ENCODE results near the gene CNOT4. TPM values are rescaled to one million over a fixed set of nuclear protein-coding genes. Genes with fewer than 3 reads are reported as not detected.

CNOT4 gene
- total and polyA plus RNA-seq, 2 of the 8 experiments (the other 6 are each of a cell fraction or from before 2014, with no cell fraction given): 10.9 to 25.8 TPM

DNA sequence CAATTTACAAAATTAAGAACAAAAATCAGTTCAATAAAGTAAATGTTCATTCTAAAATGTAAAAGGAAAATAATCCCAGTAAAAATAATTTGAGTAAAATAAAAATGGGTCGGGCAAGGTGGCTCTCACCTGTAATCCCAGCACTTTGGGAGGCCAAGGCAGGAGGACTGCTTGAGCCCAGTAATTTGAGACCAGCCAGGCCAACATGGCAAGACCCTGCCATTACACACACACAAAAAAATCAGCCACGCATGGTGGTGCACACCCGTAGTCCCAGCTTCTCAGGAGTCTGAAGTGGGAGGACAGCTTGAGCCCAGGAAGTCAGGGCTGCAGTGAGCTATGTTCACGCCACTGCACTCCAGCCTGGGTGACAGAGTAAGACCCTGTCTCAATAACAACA, 34.4 kb downstream of the CNOT4 start (continued):
- TF ChIP-seq, protein P1, sequence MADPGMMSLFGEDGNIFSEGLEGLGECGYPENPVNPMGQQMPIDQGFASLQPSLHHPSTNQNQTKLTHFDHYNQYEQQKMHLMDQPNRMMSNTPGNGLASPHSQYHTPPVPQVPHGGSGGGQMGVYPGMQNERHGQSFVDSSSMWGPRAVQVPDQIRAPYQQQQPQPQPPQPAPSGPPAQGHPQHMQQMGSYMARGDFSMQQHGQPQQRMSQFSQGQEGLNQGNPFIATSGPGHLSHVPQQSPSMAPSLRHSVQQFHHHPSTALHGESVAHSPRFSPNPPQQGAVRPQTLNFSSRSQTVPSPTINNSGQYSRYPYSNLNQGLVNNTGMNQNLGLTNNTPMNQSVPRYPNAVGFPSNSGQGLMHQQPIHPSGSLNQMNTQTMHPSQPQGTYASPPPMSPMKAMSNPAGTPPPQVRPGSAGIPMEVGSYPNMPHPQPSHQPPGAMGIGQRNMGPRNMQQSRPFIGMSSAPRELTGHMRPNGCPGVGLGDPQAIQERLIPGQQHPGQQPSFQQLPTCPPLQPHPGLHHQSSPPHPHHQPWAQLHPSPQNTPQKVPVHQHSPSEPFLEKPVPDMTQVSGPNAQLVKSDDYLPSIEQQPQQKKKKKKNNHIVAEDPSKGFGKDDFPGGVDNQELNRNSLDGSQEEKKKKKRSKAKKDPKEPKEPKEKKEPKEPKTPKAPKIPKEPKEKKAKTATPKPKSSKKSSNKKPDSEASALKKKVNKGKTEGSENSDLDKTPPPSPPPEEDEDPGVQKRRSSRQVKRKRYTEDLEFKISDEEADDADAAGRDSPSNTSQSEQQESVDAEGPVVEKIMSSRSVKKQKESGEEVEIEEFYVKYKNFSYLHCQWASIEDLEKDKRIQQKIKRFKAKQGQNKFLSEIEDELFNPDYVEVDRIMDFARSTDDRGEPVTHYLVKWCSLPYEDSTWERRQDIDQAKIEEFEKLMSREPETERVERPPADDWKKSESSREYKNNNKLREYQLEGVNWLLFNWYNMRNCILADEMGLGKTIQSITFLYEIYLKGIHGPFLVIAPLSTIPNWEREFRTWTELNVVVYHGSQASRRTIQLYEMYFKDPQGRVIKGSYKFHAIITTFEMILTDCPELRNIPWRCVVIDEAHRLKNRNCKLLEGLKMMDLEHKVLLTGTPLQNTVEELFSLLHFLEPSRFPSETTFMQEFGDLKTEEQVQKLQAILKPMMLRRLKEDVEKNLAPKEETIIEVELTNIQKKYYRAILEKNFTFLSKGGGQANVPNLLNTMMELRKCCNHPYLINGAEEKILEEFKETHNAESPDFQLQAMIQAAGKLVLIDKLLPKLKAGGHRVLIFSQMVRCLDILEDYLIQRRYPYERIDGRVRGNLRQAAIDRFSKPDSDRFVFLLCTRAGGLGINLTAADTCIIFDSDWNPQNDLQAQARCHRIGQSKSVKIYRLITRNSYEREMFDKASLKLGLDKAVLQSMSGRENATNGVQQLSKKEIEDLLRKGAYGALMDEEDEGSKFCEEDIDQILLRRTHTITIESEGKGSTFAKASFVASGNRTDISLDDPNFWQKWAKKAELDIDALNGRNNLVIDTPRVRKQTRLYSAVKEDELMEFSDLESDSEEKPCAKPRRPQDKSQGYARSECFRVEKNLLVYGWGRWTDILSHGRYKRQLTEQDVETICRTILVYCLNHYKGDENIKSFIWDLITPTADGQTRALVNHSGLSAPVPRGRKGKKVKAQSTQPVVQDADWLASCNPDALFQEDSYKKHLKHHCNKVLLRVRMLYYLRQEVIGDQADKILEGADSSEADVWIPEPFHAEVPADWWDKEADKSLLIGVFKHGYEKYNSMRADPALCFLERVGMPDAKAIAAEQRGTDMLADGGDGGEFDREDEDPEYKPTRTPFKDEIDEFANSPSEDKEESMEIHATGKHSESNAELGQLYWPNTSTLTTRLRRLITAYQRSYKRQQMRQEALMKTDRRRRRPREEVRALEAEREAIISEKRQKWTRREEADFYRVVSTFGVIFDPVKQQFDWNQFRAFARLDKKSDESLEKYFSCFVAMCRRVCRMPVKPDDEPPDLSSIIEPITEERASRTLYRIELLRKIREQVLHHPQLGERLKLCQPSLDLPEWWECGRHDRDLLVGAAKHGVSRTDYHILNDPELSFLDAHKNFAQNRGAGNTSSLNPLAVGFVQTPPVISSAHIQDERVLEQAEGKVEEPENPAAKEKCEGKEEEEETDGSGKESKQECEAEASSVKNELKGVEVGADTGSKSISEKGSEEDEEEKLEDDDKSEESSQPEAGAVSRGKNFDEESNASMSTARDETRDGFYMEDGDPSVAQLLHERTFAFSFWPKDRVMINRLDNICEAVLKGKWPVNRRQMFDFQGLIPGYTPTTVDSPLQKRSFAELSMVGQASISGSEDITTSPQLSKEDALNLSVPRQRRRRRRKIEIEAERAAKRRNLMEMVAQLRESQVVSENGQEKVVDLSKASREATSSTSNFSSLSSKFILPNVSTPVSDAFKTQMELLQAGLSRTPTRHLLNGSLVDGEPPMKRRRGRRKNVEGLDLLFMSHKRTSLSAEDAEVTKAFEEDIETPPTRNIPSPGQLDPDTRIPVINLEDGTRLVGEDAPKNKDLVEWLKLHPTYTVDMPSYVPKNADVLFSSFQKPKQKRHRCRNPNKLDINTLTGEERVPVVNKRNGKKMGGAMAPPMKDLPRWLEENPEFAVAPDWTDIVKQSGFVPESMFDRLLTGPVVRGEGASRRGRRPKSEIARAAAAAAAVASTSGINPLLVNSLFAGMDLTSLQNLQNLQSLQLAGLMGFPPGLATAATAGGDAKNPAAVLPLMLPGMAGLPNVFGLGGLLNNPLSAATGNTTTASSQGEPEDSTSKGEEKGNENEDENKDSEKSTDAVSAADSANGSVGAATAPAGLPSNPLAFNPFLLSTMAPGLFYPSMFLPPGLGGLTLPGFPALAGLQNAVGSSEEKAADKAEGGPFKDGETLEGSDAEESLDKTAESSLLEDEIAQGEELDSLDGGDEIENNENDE (IDR thresholded peaks at IDR 0.05; ENCODE audit: insufficient replicate concordance, low read length): no peak
- TF ChIP-seq, protein P2, sequence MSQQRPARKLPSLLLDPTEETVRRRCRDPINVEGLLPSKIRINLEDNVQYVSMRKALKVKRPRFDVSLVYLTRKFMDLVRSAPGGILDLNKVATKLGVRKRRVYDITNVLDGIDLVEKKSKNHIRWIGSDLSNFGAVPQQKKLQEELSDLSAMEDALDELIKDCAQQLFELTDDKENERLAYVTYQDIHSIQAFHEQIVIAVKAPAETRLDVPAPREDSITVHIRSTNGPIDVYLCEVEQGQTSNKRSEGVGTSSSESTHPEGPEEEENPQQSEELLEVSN (IDR thresholded peaks at IDR 0.05): no peak
- TF ChIP-seq TBP (IDR thresholded peaks at IDR 0.05; ENCODE audit: low read depth, low read length) (no peak), SUZ12 (IDR thresholded peaks at IDR 0.05; ENCODE audit: low read length) (no peak), RBBP5 (IDR thresholded peaks at IDR 0.05; ENCODE audit: borderline replicate concordance, low read depth, low read length) (no peak)
